ENCODE data around the gene CACNA2D1.

Gene CACNA2D1

DNA sequence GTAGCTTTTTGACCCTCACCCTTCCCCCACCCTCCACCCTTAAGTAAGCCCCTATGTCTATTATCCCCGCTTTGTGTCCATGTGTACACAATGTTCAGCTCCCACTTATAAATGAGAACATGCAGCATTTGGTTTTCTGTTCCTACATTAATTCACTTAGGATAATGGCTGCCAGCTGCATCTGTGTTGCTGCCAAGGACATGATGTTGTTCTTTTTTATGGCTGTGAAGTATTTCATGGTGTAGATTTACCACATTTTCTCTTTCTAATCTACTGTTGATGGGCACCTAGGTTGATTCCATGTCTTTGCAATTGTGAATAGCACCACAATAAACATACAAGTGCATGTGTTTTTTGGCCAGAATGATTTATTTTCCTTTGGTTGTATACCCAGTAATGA is 232.2 kb downstream of the CACNA2D1 start:
- no peak for DNase-seq

DNA sequence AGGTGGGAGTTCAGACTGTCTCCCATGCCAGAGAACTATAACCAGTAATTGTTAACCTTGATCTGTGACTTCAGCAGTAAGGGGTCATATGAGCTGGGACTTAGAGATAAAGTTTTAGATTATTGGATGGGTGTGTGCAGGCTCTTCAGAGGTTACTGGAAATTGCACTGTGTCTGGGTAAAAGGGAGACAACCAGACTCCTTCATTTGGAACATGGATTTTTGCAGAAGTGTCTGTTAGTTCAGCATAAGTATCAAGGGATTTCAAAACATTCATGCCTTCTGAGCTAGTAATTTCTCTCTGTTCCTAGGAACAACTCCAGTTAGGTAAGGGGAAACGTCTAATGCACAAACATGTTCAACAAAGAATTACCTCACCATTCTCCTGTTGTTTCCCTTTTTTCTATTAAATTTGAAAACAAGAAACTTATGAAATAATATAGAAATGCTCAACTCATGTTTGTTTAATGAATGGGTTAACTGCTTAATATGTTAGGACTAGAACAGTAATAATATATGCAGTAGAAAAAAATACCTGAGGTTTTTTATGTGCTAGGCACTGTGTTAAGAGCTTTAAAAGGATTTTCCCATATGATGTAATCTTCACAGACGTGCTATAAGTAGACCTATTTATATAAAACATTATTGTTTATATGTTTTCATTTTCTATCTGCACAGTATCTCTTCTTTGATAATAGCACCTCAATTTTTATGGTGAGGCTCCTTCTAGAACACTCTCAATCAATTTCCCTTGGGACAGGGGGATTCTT is 233.0 kb downstream of the CACNA2D1 start:
- no peak for DNase-seq

GRCh38 chr7:82209179-82209747 is 234.3 kb downstream of the CACNA2D1 start:
- no peak for DNase-seq

DNA sequence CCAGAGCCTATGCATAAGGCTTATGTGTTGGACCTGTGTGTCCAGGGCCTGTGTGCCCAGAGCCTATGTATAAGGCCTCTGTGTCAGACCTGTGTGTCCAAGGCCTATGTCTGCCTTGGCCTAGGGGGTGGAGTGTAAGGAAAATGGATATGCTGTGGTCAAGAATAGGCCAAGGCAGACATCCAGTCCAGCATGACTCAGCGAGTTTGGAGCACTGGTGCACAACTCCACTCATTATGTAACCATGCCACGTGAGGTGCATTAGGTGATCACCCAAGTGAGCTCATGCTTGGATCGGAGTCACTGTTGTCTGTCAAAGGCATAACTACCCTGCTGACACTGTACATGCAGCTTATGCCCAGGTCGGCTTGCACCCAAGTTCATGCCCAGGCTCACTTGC is 238.9 kb downstream of the CACNA2D1 start:
- no peak for DNase-seq

DNA sequence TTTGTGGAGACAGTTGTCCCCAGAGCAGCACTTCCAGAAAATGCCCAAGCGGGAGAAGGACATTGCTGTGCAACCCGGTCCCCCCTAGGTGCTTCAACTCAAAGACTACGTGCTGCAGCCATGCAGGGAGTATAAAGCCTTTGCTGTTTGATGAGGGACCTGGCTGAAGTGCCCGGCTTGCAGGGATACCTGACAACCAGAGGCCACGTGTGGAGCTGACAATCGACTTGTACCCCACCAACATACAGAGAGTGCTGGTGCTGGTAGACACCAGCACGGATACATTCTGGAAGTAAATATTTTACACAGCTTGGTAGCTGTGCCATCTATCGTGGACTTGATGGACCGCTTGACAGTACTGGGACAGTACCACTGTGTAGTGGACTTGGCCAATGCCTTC is 240.6 kb downstream of the CACNA2D1 start:
- DNase-seq, result no peak

DNA sequence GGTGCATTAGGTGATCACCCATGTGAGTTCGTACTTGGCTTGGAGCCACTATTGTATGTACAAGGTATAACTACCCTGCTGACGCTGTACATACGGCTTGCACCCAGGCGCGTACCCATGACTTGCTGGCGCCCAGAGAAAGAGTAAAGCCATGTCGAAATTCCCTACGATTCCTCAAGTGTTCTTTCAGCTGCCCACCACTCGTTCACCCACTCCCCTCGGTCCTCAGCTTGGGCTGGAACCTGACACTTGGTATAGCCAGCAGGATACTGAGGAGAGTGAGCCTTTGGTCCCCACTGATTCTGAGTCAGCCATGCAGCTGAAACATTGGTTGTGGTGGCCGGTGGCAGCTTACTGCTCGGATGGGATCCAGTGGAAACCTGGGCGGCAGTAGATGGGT is 241.5 kb downstream of the CACNA2D1 start:
- DNase-seq, result no peak

DNA sequence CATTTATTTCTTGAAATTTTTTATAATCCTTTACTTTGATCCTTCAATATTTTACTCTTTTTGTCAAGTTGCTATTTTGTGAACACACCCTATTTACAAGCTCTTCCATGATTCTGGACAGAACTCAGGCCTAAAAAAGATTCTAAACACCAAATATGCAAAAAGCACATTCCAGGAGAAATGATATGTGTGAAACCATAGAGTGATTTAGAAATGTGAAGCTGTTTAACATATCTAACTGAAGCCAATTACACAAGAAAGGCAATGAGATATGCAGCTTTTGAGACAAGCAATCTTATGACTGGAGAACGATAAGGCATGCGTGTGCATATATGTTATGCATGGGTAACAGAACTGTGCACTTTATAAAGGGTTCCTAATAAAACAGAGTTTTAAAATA is 243.0 kb downstream of the CACNA2D1 start:
- DNase-seq, result no peak

DNA sequence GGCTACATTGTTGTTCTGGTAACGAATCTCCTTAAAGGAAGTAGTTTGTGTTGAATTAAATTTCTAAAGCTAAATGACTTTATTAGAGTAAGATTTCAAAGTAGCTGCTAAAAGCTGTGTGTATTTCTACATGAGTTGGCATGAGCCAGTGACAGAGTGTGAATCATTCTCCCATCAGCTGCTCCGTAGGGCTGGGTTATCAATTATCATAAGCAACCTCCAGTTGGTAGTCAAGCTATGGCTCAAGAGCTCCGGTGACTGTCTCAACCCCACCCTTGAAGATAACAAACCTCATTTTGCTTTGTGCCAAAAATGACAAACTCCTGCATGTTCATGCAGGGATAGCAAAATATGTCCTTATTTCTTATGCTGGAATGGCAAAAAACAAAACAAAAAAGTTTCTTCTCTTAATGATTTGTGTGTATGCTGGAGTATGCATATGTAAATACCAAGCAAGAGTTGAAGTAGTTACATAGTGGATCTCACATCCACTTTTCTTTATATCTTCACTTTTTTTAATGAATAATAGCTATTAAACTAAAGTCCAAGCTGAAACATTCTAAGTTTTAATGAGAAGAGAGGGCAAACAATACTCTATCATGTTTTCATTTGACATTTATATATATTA is 249.4 kb downstream of the CACNA2D1 start:
- no peak for DNase-seq

- DNase-seq, result no peak
These were observed 254.9 kb downstream of the CACNA2D1 start for GRCh38 chr7:82188636-82189035.

DNA sequence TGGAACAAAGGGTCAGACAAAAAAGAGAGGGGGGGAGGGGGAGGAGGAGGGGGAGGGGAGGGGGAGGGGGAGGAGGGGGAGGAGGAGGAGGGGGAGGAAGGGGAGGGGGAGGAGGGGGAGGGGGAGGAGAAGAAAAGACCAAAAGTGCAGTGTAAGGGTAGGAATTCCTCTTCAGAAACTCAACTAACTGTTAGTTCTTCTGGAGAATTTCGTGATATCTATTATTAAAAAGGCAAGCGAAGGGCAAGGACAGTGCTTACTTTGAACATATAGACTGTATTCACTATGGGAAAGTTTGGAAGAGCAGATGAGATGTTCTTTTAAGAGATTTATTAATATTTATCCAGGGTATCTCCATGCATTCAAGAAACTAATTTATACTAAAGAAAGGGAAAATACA is 258.1 kb downstream of the CACNA2D1 start:
- no peak for DNase-seq

GRCh38 chr7:82183634-82184033 is 259.9 kb downstream of the CACNA2D1 start:
- DNase-seq, result no peak

- DNase-seq, result no peak
These were observed 264.3 kb downstream of the CACNA2D1 start for GRCh38 chr7:82179311-82179710.

DNA sequence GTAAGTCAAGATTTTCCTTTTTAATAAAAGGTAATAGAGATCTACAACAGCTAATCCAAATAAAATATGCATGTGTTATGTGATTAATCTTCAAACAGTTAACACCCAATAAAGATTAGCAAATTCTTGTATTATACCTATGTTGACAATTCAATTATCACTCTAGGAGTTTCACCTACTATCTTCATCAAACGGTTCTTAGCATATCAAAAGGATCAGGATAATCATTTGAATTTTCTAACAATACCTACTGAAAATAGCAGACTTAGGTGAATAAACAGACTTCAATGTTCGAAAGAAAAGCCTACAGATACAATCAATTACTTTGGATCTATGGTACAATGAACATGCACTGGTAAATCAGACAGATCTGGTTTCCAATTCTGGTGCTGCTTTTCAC is 268.3 kb downstream of the CACNA2D1 start:
- DNase-seq, result no peak

GRCh38 chr7:82173400-82174021 is 270.1 kb downstream of the CACNA2D1 start:
- DNase-seq, result no peak

GRCh38 chr7:82172881-82173280 is 270.7 kb downstream of the CACNA2D1 start:
- no peak for DNase-seq

GRCh38 chr7:82172017-82172416 is 271.6 kb downstream of the CACNA2D1 start:
- no peak for DNase-seq

DNA sequence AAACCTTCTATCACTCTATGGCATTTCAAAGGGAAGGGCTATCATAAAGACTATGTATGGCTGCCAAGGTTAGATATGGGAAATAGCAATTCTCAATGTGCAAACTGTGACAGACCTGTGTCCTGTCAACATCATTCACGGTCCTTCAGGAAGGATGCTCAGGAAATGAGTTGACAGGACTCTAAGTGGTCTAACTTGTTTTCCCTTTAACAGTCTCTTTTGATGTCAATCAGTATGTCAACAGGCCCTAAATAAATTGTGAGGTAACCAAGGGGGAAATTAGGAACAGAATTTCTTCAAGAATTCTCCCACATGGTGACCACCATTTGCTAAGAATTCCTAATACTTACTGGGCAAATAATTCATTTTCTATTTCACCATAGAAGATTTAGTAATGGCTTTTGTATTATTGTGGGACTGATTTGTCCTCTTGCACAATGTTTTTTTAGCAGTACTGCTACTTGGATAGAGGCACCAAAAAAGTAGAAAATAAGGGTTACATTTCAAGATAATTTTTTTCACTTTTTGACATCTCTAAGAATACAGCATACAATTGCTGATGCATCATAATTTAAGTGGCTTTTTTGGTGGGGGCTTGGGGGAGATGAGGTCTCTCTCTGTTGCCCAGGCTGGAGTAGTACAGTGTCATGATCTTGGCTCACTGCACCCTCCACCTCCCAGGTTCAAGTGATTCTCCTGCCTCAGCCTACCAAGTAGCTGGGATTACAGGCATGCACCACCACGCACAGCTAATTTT is 275.8 kb downstream of the CACNA2D1 start:
- no peak for DNase-seq

- DNase-seq, result no peak
These were observed 277.1 kb downstream of the CACNA2D1 start for GRCh38 chr7:82166260-82167015.

DNA sequence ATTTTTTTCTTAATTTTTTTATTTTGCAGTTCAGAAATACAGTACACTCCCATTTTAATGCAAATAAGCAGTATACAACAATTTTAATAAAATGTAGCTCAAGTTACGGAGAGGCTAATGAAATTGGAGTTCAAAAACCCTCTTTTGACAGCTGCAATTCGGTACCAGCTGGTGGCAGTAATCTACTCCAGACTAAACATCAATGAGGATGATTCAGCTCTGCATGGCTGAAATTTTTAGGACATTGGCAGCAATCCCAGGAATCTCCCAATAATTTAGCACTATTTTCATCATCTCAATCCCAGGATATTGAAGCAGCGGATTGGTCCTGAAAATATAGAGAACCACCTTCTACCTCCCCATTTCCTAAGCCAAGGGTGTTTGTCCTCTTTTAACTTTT is 278.8 kb downstream of the CACNA2D1 start:
- DNase-seq, result no peak

GRCh38 chr7:82164410-82164809 is 279.2 kb downstream of the CACNA2D1 start:
- DNase-seq, result no peak

DNA sequence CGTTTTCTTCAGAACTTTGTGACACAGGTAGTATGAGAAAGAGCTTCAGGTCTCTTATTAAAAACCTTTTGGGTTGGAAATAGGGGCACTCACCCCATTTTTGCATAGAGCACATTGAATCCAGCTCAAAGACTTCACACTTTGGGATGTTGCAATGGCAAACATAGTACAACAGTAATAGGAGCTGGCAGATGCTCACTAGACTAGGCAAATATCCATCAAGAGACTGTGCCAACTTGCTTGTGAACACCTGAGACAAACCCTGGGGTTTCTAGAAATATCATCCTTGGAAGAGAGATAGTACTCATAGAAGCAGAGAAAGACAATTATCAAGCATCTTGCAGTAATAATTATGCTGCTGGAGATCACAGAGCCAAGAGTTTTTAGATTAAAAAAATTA is 280.0 kb downstream of the CACNA2D1 start:
- no peak for DNase-seq

GRCh38 chr7:82162289-82162688 is 281.3 kb downstream of the CACNA2D1 start:
- DNase-seq, result no peak

All from GOT3 (cell line).